Measurements from ENCODE around the gene SLC41A3. TPM values are rescaled to one million over a fixed set of nuclear protein-coding genes. Genes with fewer than 3 reads are reported as not detected.

SLC41A3 gene
- total RNA-seq, 2 donors from 2014 or later: 31.1 to 34.0 TPM

Other genes with a start within 250 kb of the SLC41A3 start
- 1 to 10 TPM; 1.8 to 2.3 TPM for gene ROPN1B, start 114.9 kb downstream of the SLC41A3 start, total RNA-seq
- gene ALDH1L1, start 96.5 kb upstream of the SLC41A3 start, total RNA-seq: 10 to 100 TPM; 20.2 to 22.9 TPM

Measured in left cardiac atrium (tissue), 2 donors.